IMR-90 (cell line): ENCODE measurements around the gene FITM1. TPM values are rescaled to one million over a fixed set of nuclear protein-coding genes. Genes with fewer than 3 reads are reported as not detected.

ENCODE experiments used
- ATAC-seq: fragments of 200-7000 bp; cut with Tn5 transposase; 2 replicates; pipeline ENCODE4 v1.9.1; 2020; ENCODE audit warnings: low read depth, mild to moderate bottlenecking, moderate library complexity
- BruUV-seq: library from RNA; stranded (reverse); fragments of 400-500 nt; replicated peaks from 2 replicates; lab custom pipeline; 2021; lab: Mats Ljungman, UMichigan
- CTCF ChIA-PET: fragments of 300-600 bp; formaldehyde crosslinking; extraction: SDS; loops from one replicate; lab custom pipeline; 2021; ENCODE audit warnings: antibody characterized with exemption; lab: Yijun Ruan, JAX
- POLR2A ChIA-PET: fragments of 300-600 bp; sonication (Branson Sonifier 250); formaldehyde crosslinking; loops from one replicate; lab custom pipeline; 2022; ENCODE audit warnings: antibody characterized with exemption; ENCODE audit not compliant: unreplicated experiment; lab: Charles Lee
- DNase-seq: peaks from one replicate; pipeline ENCODE4 v3.0.0; 2013
- H2AFZ ChIP-seq: replicated peaks from 2 replicates; pipeline ENCODE3; 2013; ENCODE audit warnings: low read length, mild to moderate bottlenecking; ENCODE audit not compliant: poor library complexity
- H2AK5ac ChIP-seq: 2 replicates; pipeline ENCODE4 v1.6.1; 2013; ENCODE audit warnings: low read depth, low read length, inconsistent platforms
- H2AK9ac ChIP-seq: replicated peaks from 2 replicates; pipeline ENCODE3; 2013; ENCODE audit warnings: mild to moderate bottlenecking, low read depth, low read length, moderate library complexity; ENCODE audit not compliant: poor library complexity
- H2BK120ac ChIP-seq: 2 replicates; pipeline ENCODE4 v1.6.1; 2013; ENCODE audit warnings: low read depth, low read length, inconsistent platforms
- H2BK15ac ChIP-seq: 3 replicates; pipeline ENCODE4 v1.6.1; 2013; ENCODE audit warnings: low read depth, low read length, inconsistent platforms
- H2BK20ac ChIP-seq: 2 replicates; pipeline ENCODE4 v1.6.1; 2013; ENCODE audit warnings: low read depth, mild to moderate bottlenecking, inconsistent platforms, low read length, moderate library complexity
- H2BK5ac ChIP-seq: 2 replicates; pipeline ENCODE4 v1.6.1; 2013; ENCODE audit warnings: mild to moderate bottlenecking, low read depth, low read length, inconsistent platforms; ENCODE audit not compliant: poor library complexity, severe bottlenecking
- H3K14ac ChIP-seq: replicated peaks from 2 replicates; pipeline ENCODE4 v1.6.1; 2013; ENCODE audit warnings: low read depth, low read length, inconsistent platforms
- H3K18ac ChIP-seq: 2 replicates; pipeline ENCODE4 v1.6.1; 2013; ENCODE audit warnings: low read depth, low read length, control low read depth
- H3K23ac ChIP-seq: 2 replicates; pipeline ENCODE4 v1.6.1; 2013; ENCODE audit warnings: low read depth, low read length, inconsistent platforms
- H3K27ac ChIP-seq: 2 replicates; pipeline ENCODE4 v1.5.1; 2013; ENCODE audit warnings: mild to moderate bottlenecking, control low read depth, low read length; ENCODE audit not compliant: insufficient read depth
- H3K27me3 ChIP-seq: 2 replicates; pipeline ENCODE4 v1.6.1; 2013; ENCODE audit warnings: low read length; ENCODE audit not compliant: control insufficient read depth, insufficient read depth
- H3K36me3 ChIP-seq: 2 replicates; pipeline ENCODE4 v1.6.1; 2013; ENCODE audit warnings: low read length, mixed read lengths; ENCODE audit not compliant: control insufficient read depth, insufficient read depth
- H3K4ac ChIP-seq: 2 replicates; pipeline ENCODE4 v1.6.1; 2013; ENCODE audit warnings: low read depth, low read length, inconsistent platforms
- H3K4me1 ChIP-seq: 2 replicates; pipeline ENCODE4 v1.6.1; 2013; ENCODE audit warnings: low read length, mixed read lengths; ENCODE audit not compliant: control insufficient read depth, insufficient read depth
- H3K4me2 ChIP-seq: 2 replicates; pipeline ENCODE4 v1.6.1; 2013; ENCODE audit warnings: low read depth, mild to moderate bottlenecking, control low read depth, low read length, moderate library complexity
- H3K4me3 ChIP-seq: 2 replicates; pipeline ENCODE4 v1.5.1; 2013; ENCODE audit warnings: low read depth, mild to moderate bottlenecking, control low read depth, low read length, moderate library complexity; ENCODE audit not compliant: insufficient read depth
- H3K56ac ChIP-seq: 2 replicates; pipeline ENCODE4 v1.6.1; 2013; ENCODE audit warnings: low read length, inconsistent platforms; ENCODE audit not compliant: insufficient read depth; ENCODE audit errors: extremely low read depth
- H3K79me1 ChIP-seq, 2 experiments: 2 replicates each; pipeline ENCODE4 v1.6.1; 2013; ENCODE audit warnings: low read length in 2 of 2, inconsistent platforms in 1 of 2, low read depth in 1 of 2
- H3K9ac ChIP-seq: 2 replicates; pipeline ENCODE4 v1.6.1; 2013; ENCODE audit warnings: low read depth, low read length, control low read depth
- H3K9me1 ChIP-seq: 2 replicates; pipeline ENCODE4 v1.6.1; 2013; ENCODE audit warnings: low read length, inconsistent platforms; ENCODE audit not compliant: insufficient read depth
- H3K9me3 ChIP-seq: 2 replicates; pipeline ENCODE4 v1.6.1; 2013; ENCODE audit warnings: low read length; ENCODE audit not compliant: control insufficient read depth, insufficient read depth
- H4K20me1 ChIP-seq: 2 replicates; pipeline ENCODE4 v1.6.1; 2013; ENCODE audit warnings: low read length, inconsistent platforms; ENCODE audit not compliant: insufficient read depth
- H4K5ac ChIP-seq: 2 replicates; pipeline ENCODE4 v1.6.1; 2013; ENCODE audit warnings: mild to moderate bottlenecking, low read depth, low read length, control low read depth
- H4K8ac ChIP-seq, 2 experiments: 2 replicates each; pipeline ENCODE4 v1.6.1; 2013; ENCODE audit warnings: low read depth in 2 of 2, low read length in 2 of 2, control low read depth in 1 of 2, inconsistent platforms in 1 of 2
- H4K91ac ChIP-seq: 2 replicates; pipeline ENCODE4 v1.6.1; 2013; ENCODE audit warnings: low read depth, low read length, inconsistent platforms; ENCODE audit not compliant: insufficient read depth
- BHLHE40 ChIP-seq: fragments of 150-350 bp; IDR thresholded peaks from 2 replicates; pipeline ENCODE4 v1.6.1; 2016; ENCODE audit warnings: mild to moderate bottlenecking, low read depth, low read length
- CEBPB ChIP-seq: IDR thresholded peaks from 2 replicates; pipeline ENCODE4 v1.6.1; 2012; ENCODE audit warnings: low read depth, low read length, improper control_type of control experiment
- CHD1 ChIP-seq: IDR thresholded peaks from 2 replicates; pipeline ENCODE4 v1.6.1; 2012; ENCODE audit warnings: low read depth, low read length, improper control_type of control experiment
- CTCF ChIP-seq: conservative IDR thresholded peaks from 2 replicates; pipeline ENCODE4 v1.5.1; 2012; ENCODE audit warnings: mild to moderate bottlenecking, low read depth, low read length, improper control_type of control experiment
- ELK1 ChIP-seq: fragments of 150-350 bp; IDR thresholded peaks from 2 replicates; pipeline ENCODE4 v1.6.1; 2016; ENCODE audit warnings: low read depth, mild to moderate bottlenecking, low read length, moderate library complexity, borderline replicate concordance
- FOS ChIP-seq: fragments of 150-350 bp; IDR thresholded peaks from 2 replicates; pipeline ENCODE4 v1.6.1; 2016; ENCODE audit warnings: low read depth, low read length
- MAFK ChIP-seq: IDR thresholded peaks from 2 replicates; pipeline ENCODE4 v1.6.1; 2012; ENCODE audit warnings: low read depth, low read length, improper control_type of control experiment
- MAZ ChIP-seq: IDR thresholded peaks from 2 replicates; pipeline ENCODE4 v1.6.1; 2012; ENCODE audit warnings: low read depth, mild to moderate bottlenecking, low read length, improper control_type of control experiment, moderate library complexity, borderline replicate concordance
- MXI1 ChIP-seq: IDR thresholded peaks from 2 replicates; pipeline ENCODE4 v1.6.1; 2012; ENCODE audit warnings: low read depth, mild to moderate bottlenecking, low read length, moderate library complexity, borderline replicate concordance
- NFE2L2 ChIP-seq: fragments of 150-350 bp; IDR thresholded peaks from 2 replicates; pipeline ENCODE4 v1.6.1; 2016; ENCODE audit warnings: low read depth, mild to moderate bottlenecking, low read length
- POLR2A ChIP-seq: IDR thresholded peaks from 2 replicates; pipeline ENCODE4 v1.6.1; 2012; ENCODE audit warnings: mild to moderate bottlenecking, low read depth, low read length
- RAD21 ChIP-seq: IDR thresholded peaks from 2 replicates; pipeline ENCODE4 v1.6.1; 2012; ENCODE audit warnings: low read length, improper control_type of control experiment
- RCOR1 ChIP-seq: IDR thresholded peaks from 2 replicates; pipeline ENCODE4 v1.6.1; 2012; ENCODE audit warnings: mild to moderate bottlenecking, low read length, improper control_type of control experiment; ENCODE audit not compliant: insufficient replicate concordance
- RFX5 ChIP-seq: IDR thresholded peaks from 2 replicates; pipeline ENCODE4 v1.8.0; 2012; ENCODE audit warnings: low read depth, mild to moderate bottlenecking, low read length, moderate library complexity
- SMC3 ChIP-seq: fragments of 150-350 bp; IDR thresholded peaks from 2 replicates; pipeline ENCODE4 v1.6.1; 2016; ENCODE audit warnings: low read depth, mild to moderate bottlenecking, antibody characterized with exemption, low read length, moderate library complexity
- USF2 ChIP-seq: fragments of 150-350 bp; IDR thresholded peaks from 2 replicates; pipeline ENCODE4 v1.6.1; 2017; ENCODE audit warnings: mild to moderate bottlenecking, antibody characterized with exemption, low read length, low read depth
- WGBS, 2 experiments: methylation state at CpG; one replicate each; pipeline versions ENCODE4 v1.1.5 to v1.1.7; 2013; ENCODE audit warnings: missing lambda C conversion rate in 2 of 2; ENCODE audit not compliant: insufficient read length in 1 of 2; ENCODE audit errors: extremely low coverage in 2 of 2; 5-methylcytosine and 5-hydroxymethylcytosine counted together
- dilution Hi-C: fragments of 300-500 bp; cut with HindIII; formaldehyde crosslinking; loops from one replicate; pipeline ENCODE4 v1.14.3; 2018; ENCODE audit warnings: low sequenced_read_pairs; ENCODE audit not compliant: unreplicated experiment
- in situ Hi-C: fragments of 300-500 bp; cut with MboI; formaldehyde crosslinking; loops from 3 replicates; pipeline ENCODE4 v1.14.3; 2019; ENCODE audit warnings: low sequenced_read_pairs, inconsistent platforms, mixed read lengths
- intact Hi-C: fragments of 100-400 bp; cut with micrococcal nuclease; formaldehyde crosslinking; loops from 2 replicates; pipeline ENCODE4 v1.10.0; 2022
- polyA plus RNA-seq, 3 experiments: library from polyadenylated mRNA; depleted of rRNA; stranded (reverse); fragments of >200 nt; gene quantifications; 2 replicates each; pipeline ENCODE4 v1.2.3, GENCODE V29; 2012; ENCODE audit warnings: low replicate concordance in 1 of 3
- total RNA-seq: library from RNA; depleted of rRNA; stranded (reverse); fragments of >200 nt; gene quantifications from 2 replicates; pipeline ENCODE4 v1.2.3, GENCODE V29; 2012

FITM1 gene
- total and polyA plus RNA-seq, 2 of the 4 experiments (the other 2 are of a cell fraction): not detected

GRCh38 chr14:24129410-24129998 lies 955 bp upstream of the FITM1 start:
- no peak overlapping the region for H4K8ac ChIP-seq
- no peak overlapping the region for H4K91ac ChIP-seq
- H2BK120ac ChIP-seq: no peak overlapping the region
- DNase-seq (no peak), ATAC-seq (no peak)
- ChIA-PET POLR2A (no interaction called here), CTCF (interaction anchor here (0.6 kb wide), 1 partner anchor 31 kb away, joined by 3 read pairs; no protein-coding TSS in a partner anchor)
- H2BK20ac ChIP-seq: no peak overlapping the region
- no peak overlapping the region for H3K14ac ChIP-seq
- no peak overlapping the region for H2AK5ac ChIP-seq
- no peak overlapping the region for H3K4me3 ChIP-seq
- no peaks in the 10 kb centered on the region for H3K9me3 ChIP-seq
- TF ChIP-seq CEBPB (no peak), RAD21 (no peak), USF2 (no peak), NFE2L2 (no peak), ELK1 (no peak), MXI1 (no peak), CTCF (no peak), RCOR1 (no peak), BHLHE40 (no peak), POLR2A (no peak), RFX5 (no peak), MAZ (no peak), SMC3 (no peak), MAFK (no peak), FOS (no peak), CHD1 (no peak)
- H3K9ac ChIP-seq: no peak overlapping the region
- H3K4me1 ChIP-seq: no peaks in the 10 kb centered on the region
- H3K36me3 ChIP-seq: no peaks in the 10 kb centered on the region
- H3K4ac ChIP-seq: no peak overlapping the region
- no peaks in the 10 kb centered on the region for H3K9me1 ChIP-seq
- dilution Hi-C loops: no loop called here
- 67% methylated on average over 3 of the region's 8 CpGs; no CpG with 5 or more reads in 1 of the 2 experiments for WGBS, 2 experiments
- in situ Hi-C loops: loop anchor here (25.0 kb wide), 2 partner anchors 817 to 1042 kb away; partner anchors contain the start of genes ACIN1, BCL2L2, C14orf119 and PABPN1
- H3K18ac ChIP-seq: no peak overlapping the region
- H2BK15ac ChIP-seq: no peak overlapping the region
- no peaks in the 10 kb centered on the region for H3K27me3 ChIP-seq
- no TSS peak for BruUV-seq
- no peak overlapping the region for H3K4me2 ChIP-seq
- H3K56ac ChIP-seq: no peak overlapping the region
- H4K5ac ChIP-seq: no peak overlapping the region
- no peak overlapping the region for H2AK9ac ChIP-seq
- H4K20me1 ChIP-seq: no peaks in the 10 kb centered on the region
- H2BK5ac ChIP-seq: no peak overlapping the region
- no peak overlapping the region for H3K23ac ChIP-seq
- no peaks in the 10 kb centered on the region for H3K79me1 ChIP-seq
- H3K27ac ChIP-seq: no peak overlapping the region
- intact Hi-C loops: no loop called here
- H2AFZ ChIP-seq: no peak overlapping the region
